Adrenal gland (tissue), 5 donors: ENCODE results near the gene APLP2.

Source experiments
- POLR2A ChIP-seq, 2 donors: fragments of 450-650 bp; IDR thresholded peaks; one replicate each; pipeline ENCODE4 v1.6.1; 2017; ENCODE audit warnings: antibody characterized with exemption in 2 of 2, mild to moderate bottlenecking in 2 of 2, moderate library complexity in 1 of 2
- TF ChIP-seq, protein P1 (sequence below), 6 experiments: fragments of 450-650 bp in 4 of 6; fragments of 200-600 bp in 2 of 6; sonication (generic) in 1 of 6; IDR thresholded peaks; 1 replicate in 5 of 6; 2 replicates in 1 of 6; pipeline versions ENCODE4 v1.5.1 to v1.8.0; 2016 to 2021; ENCODE audit warnings: antibody characterized with exemption in 6 of 6, mild to moderate bottlenecking in 2 of 6, moderate library complexity in 1 of 6
- donor health status: DM: no; HTN: no; CAD: no.

DNA sequence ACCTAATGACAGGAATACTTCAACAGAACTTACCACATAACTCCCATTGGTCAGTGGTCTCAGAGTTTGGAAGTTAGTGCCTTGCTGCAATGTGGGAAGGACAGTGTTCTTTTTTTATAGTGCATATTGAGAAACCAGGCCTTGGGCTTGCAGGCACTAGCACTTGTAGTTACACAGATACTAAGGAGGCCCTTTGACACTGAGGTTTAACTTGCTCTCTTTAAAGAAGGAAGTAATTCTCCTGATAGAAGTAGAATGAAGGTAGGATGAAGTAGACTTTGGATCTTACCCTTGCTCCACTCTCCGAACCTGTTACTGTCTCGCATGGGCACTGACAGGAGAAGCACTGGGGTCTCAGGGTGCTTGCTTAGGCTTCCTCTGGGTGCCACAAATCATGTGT is 58.9 kb downstream of the APLP2 start:
- TF ChIP-seq POLR2A (IDR thresholded peaks at IDR 0.05): no peak
- TF ChIP-seq, protein P1, sequence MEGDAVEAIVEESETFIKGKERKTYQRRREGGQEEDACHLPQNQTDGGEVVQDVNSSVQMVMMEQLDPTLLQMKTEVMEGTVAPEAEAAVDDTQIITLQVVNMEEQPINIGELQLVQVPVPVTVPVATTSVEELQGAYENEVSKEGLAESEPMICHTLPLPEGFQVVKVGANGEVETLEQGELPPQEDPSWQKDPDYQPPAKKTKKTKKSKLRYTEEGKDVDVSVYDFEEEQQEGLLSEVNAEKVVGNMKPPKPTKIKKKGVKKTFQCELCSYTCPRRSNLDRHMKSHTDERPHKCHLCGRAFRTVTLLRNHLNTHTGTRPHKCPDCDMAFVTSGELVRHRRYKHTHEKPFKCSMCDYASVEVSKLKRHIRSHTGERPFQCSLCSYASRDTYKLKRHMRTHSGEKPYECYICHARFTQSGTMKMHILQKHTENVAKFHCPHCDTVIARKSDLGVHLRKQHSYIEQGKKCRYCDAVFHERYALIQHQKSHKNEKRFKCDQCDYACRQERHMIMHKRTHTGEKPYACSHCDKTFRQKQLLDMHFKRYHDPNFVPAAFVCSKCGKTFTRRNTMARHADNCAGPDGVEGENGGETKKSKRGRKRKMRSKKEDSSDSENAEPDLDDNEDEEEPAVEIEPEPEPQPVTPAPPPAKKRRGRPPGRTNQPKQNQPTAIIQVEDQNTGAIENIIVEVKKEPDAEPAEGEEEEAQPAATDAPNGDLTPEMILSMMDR (IDR thresholded peaks at IDR 0.05): no peak
